ENCODE data around the gene TEDC2. TPM values are rescaled to one million over a fixed set of nuclear protein-coding genes. Genes with fewer than 3 reads are reported as not detected.
A peak's percentile ranks its signal among the peaks of the same experiment; 100 is the strongest.

Gene TEDC2
- total RNA-seq, 1 experiment from 2014 or later, result 30.9 TPM

DNA sequence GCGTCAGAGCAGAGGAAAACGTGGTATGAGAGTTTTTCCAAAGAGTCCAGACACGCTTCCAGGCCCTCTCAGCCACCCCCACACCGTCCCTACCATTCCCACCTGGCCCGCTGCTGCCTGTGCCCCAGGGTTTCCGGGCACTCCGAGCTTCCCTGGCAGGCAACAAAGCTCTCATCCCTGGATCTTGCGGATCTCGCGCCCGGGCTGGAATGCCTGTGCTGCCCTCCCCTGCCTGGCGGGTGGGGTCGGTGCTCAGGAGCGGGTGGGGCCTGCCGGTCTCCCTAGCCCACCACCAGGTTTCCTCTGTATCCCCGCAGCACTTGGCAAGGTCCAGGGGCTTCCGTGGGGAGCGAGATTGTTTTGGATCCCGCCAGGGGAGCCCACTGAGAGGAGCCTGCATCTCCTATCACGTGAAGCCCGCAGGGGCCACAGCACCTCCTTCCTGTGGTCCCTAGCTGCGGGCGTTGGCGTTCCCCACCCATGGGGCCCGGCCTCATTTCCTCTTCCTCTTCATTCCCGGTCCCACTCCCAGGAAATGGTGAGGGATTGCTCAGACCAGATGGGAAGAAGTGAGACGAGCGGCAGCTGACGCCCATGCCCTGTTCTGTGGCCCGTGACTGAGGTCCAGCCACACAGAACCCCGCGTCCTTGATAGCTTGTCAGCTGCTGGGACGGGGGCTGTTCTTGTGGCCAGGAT, 26.1 kb downstream of the TEDC2 start:
- no peaks in the 10 kb centered on the region for H3K9me3 ChIP-seq (replicated peaks)
- no peak overlapping the region; the same call in 1 of the 2 replicates for H3K27ac ChIP-seq
- peaks cover 45% of the 10 kb centered on the region for H3K4me1 ChIP-seq
- H3K27me3 ChIP-seq, result no peaks in the 10 kb centered on the region
- no peaks in the 10 kb centered on the region for H3K36me3 ChIP-seq
- H3K4me3 ChIP-seq, result no peak overlapping the region
- DNase-seq, result no peak

DNA sequence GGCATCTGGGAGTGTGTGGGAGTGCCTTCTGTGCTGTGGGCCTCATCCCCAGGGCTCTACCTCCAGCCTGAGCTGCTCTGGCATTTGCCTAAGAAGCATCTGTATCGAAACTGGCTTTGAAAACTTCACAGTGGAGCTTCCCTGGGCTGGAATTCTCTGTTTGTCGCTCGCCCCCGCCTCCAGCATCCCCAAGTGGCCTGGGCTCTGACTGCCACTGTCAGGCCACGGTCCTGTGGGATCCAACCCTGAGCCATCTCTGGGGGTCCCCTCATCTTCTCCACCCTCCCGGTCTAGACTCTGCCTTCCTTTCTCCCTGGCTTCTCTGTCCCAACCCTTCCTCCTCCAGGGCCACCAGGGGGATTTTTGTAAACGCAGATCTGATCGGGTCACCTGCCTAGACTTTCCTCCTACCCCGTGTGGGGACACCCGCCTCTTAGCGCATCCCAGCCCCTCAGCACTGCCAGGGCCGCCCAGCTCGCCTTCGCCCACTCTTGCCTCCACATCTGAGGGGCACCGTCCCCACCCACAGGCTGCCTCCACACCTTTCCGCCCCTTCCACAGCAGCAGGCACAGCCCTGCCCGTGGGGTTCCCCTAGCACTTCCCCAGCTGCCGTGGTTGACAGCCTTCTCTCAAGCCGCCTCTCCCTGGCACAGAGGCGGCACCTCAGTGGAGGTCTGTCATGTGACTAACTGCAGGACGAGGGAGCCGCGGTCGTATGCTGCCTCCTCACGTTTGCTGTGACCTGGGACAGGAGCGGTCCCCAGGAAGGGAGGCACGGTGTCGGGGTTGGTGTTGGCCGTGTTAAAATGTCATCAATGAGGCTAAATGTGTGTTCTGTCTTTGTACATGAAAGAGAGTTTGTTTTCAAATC, 27.0 kb downstream of the TEDC2 start:
- Histone ChIP-seq H3K27ac (peak overlapping the region; percentile 72), H3K9me3 (replicated peaks) (no peaks in the 10 kb centered on the region), H3K36me3 (no peaks in the 10 kb centered on the region), H3K27me3 (no peaks in the 10 kb centered on the region), H3K4me3 (peak overlapping the region; percentile 45), H3K4me1 (peaks cover 42% of the 10 kb centered on the region)
- DNase-seq, result peak; percentile 53 to 61

GRCh38 chr16:2487517-2487842, 27.6 kb downstream of the TEDC2 start:
- Histone ChIP-seq H3K4me1 (peaks cover 36% of the 10 kb centered on the region), H3K36me3 (no peaks in the 10 kb centered on the region)
- DNase-seq, result no peak

DNA sequence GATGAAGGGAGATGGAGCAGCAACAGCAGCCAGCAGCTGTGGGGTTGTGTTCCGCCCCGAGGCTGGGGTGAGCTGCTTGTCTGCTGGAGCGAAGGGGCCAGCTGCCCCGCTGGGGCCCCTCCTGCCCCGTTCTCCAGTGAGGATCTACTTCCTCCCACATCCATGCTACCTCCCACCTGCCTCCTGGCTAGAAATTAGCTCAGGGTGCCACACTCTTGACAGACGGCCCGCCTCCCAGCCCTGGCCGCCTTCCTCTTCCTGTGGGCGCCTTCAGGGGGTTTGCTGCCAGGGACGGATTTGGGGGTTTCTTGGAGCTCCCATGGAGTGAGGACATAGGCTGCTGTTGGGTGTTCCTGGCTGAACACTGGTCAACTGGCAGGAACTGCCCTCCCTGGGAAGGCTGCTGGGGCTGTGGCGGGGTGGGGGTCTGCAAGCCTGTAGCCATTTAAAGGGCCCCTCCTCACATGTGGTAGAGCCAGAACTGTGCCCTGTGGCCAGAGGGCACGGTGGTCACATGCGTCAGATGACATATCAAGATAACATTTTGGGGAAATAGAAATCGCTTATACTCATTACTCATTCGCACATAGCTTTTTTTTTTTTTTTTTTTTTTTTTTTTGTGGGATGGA, 28.1 kb downstream of the TEDC2 start:
- peaks cover 33% of the 10 kb centered on the region for H3K4me1 ChIP-seq
- H3K36me3 ChIP-seq, result no peaks in the 10 kb centered on the region
- DNase-seq, result peak; percentile 92 to 94
- no peaks in the 10 kb centered on the region for H3K9me3 ChIP-seq (replicated peaks)
- peak overlapping the region; percentile 45 for H3K4me3 ChIP-seq
- H3K27ac ChIP-seq, result peak overlapping the region; percentile 72
- H3K27me3 ChIP-seq, result no peaks in the 10 kb centered on the region

More at GRCh38 chr16:2487517-2487842, 27.6 kb downstream of the TEDC2 start:
- Histone ChIP-seq H3K4me3 (peak overlapping the region; percentile 45), H3K27me3 (no peaks in the 10 kb centered on the region), H3K9me3 (replicated peaks) (no peaks in the 10 kb centered on the region), H3K27ac (peak overlapping the region; percentile 72)

DNA sequence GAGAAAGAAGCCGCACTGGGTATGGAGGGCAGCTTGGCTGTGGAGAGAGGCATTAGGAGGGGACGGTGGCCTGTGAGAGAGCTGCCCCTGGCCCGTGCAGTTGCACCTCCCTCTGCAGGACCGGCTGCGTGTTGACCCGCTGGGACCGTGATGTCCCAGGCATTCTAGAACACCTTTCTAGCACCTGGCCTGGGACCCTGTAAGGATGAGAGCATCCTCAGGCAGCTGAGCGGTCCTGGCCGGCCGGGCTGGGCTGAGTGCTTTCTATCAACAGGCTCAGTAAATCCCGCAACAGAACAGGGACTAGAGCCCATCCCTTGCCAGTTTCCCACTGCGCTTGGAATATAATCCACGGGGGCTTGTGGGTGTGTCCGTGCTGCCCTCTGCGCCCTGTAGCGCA, 29.7 kb downstream of the TEDC2 start:
- no peaks in the 10 kb centered on the region for H3K27me3 ChIP-seq
- no peaks in the 10 kb centered on the region for H3K9me3 ChIP-seq (replicated peaks)
- no peak for DNase-seq
- H3K4me3 ChIP-seq, result no peak overlapping the region
- no peak overlapping the region for H3K27ac ChIP-seq
- peaks cover 28% of the 10 kb centered on the region for H3K4me1 ChIP-seq
- H3K36me3 ChIP-seq, result no peaks in the 10 kb centered on the region

DNA sequence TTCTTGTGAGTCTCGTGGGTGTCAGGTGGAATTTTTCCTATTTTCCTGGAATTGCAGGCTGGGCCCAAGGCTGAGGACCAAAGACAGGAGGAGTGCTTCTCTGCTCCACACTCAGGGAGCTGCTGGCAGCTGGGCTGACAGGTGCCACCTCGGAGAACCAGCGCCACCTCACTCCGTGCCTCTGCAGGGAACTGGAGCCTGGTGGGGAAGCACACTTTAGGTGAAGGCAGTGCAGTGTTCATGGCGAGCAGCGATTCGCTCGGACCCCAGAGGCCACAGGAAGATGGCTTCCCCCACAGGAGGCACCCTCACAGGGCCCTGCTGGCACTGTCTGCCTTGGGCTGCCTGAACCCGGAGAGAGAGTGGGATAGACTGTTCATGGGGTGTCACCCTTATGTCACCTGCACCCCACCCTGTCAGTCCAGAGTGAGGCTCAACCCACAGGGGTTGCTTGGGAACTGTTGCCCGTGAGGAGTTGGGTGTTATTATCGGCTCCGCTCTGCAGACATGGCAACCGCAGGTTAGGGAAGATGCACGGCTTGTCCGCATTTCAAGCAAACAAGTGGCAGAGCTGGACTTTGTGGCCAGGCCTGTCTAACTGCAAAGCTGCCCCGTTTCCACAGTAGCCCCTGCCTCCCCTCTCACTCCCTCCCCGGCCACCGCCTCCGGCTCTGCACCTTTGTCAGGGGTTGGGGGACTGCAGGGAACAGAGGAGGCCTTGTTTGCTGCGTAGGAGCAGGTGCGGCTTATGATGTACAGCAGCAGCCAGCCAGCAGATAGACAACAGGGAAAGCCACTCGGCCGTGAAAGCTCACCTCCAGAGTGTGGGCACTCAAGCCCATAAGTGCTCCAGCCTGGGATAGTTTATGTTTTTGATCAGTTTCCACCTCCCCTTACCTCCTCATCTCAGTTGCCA, 30.5 kb downstream of the TEDC2 start:
- Histone ChIP-seq H3K4me1 (peaks cover 28% of the 10 kb centered on the region), H3K9me3 (replicated peaks) (no peaks in the 10 kb centered on the region), H3K27me3 (no peaks in the 10 kb centered on the region), H3K27ac (peak overlapping the region; percentile 46), H3K36me3 (no peaks in the 10 kb centered on the region), H3K4me3 (no peak overlapping the region)
- DNase-seq, result peak; percentile 77 to 86

- Histone ChIP-seq H3K4me1 (peaks cover 25% of the 10 kb centered on the region), H3K27ac (no peak overlapping the region), H3K36me3 (no peaks in the 10 kb centered on the region), H3K4me3 (no peak overlapping the region), H3K27me3 (no peaks in the 10 kb centered on the region), H3K9me3 (replicated peaks) (no peaks in the 10 kb centered on the region)
- DNase-seq, result no peak
Observed at GRCh38 chr16:2492292-2492691, 32.4 kb downstream of the TEDC2 start.

DNA sequence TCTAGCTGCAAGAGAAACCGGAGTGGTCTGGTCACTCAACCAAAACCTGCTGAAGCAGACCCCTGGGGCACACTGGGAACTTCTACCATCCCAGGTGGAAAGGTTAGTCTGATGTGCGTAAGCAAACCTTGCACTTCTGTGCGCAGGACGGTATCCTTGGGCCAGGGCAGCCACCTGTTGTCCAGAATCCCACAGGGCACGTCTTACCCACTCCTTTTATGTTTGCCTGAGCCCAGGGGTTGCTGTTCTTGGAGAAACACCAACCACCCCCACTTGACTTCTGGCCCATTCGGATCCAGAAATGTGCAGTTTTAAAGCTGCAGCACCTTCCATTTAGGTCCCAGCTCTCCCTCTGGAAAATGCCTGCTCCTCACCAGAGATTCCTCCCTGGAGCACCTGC, 33.7 kb downstream of the TEDC2 start:
- no peak overlapping the region for H3K27ac ChIP-seq
- no peaks in the 10 kb centered on the region for H3K27me3 ChIP-seq
- DNase-seq, result no peak
- no peaks in the 10 kb centered on the region for H3K9me3 ChIP-seq (replicated peaks)
- H3K36me3 ChIP-seq, result no peaks in the 10 kb centered on the region
- no peak overlapping the region for H3K4me3 ChIP-seq
- H3K4me1 ChIP-seq, result peaks cover 31% of the 10 kb centered on the region

DNA sequence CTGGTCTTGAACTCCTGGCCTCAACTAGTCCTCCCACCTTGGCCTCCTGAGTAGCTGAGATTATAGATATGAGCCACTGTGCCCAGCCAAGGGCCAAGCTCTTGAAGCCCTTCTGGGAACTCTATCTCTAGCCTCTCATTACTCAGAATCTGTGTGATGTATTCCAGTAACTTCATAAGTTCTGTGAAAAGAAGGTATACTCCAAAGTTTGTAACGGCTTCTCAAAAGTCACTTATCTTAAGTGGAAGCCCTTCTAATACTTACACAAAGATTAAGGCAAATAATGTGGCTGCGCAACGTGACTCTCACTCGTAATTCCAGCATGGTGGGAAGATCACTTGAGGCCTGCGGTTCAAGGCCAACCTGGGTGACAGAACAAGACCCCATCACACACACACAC, 34.7 kb downstream of the TEDC2 start:
- Histone ChIP-seq H3K4me3 (no peak overlapping the region), H3K27me3 (no peaks in the 10 kb centered on the region), H3K36me3 (no peaks in the 10 kb centered on the region), H3K4me1 (peaks cover 31% of the 10 kb centered on the region), H3K27ac (no peak overlapping the region), H3K9me3 (replicated peaks) (no peaks in the 10 kb centered on the region)
- DNase-seq, result no peak

- no peaks in the 10 kb centered on the region for H3K27me3 ChIP-seq
- DNase-seq, result no peak
- no peaks in the 10 kb centered on the region for H3K9me3 ChIP-seq (replicated peaks)
- peaks cover 27% of the 10 kb centered on the region for H3K4me1 ChIP-seq
- H3K27ac ChIP-seq, result no peak overlapping the region
- H3K36me3 ChIP-seq, result no peaks in the 10 kb centered on the region
- H3K4me3 ChIP-seq, result no peak overlapping the region
Observed at GRCh38 chr16:2495041-2495440, 35.1 kb downstream of the TEDC2 start.

- Histone ChIP-seq H3K4me3 (no peak overlapping the region), H3K4me1 (peaks cover 16% of the 10 kb centered on the region), H3K27me3 (no peaks in the 10 kb centered on the region), H3K27ac (peak overlapping the region; percentile 42), H3K9me3 (replicated peaks) (no peaks in the 10 kb centered on the region), H3K36me3 (no peaks in the 10 kb centered on the region)
- DNase-seq, result no peak
Observed at GRCh38 chr16:2496223-2497115, 36.6 kb downstream of the TEDC2 start.

DNA sequence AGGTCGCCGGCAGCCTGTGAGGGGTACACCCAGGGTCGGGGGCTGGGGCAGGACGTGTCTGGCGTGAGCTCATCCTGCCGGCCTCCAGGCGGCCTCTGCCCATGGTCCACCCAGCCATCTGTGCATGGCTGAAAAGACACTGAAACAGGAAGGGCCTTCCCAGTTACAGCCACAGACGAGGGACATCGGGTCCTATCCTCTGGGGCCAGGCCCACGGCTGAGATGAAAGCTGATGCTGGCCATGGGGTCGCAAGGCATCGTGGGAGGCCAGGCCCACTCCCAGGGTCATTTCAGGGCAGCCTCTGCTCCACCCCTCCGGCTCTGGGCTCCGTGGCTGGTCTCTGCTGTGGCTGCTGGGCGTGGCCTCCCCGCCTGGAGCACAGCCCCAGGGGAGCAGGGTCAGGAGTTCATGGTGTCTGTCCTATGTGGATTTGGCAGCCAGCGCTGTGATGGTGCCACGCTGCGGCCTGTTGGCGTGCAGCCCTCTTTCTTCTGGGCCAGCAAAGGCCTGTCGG, 37.3 kb downstream of the TEDC2 start:
- DNase-seq, result peak; percentile 83 to 85
- H3K36me3 ChIP-seq, result no peaks in the 10 kb centered on the region
- peaks cover 23% of the 10 kb centered on the region for H3K4me1 ChIP-seq
- H3K27ac ChIP-seq, result peak overlapping the region; percentile 42
- no peak overlapping the region for H3K4me3 ChIP-seq
- no peaks in the 10 kb centered on the region for H3K9me3 ChIP-seq (replicated peaks)
- no peaks in the 10 kb centered on the region for H3K27me3 ChIP-seq

- peaks cover 28% of the 10 kb centered on the region for H3K4me1 ChIP-seq
- no peak overlapping the region for H3K4me3 ChIP-seq
- H3K27me3 ChIP-seq, result no peaks in the 10 kb centered on the region
- no peaks in the 10 kb centered on the region for H3K9me3 ChIP-seq (replicated peaks)
- H3K36me3 ChIP-seq, result no peaks in the 10 kb centered on the region
- H3K27ac ChIP-seq, result peak overlapping the region; percentile 42
- DNase-seq, result no peak
Observed at GRCh38 chr16:2497695-2498484, 38.0 kb downstream of the TEDC2 start.

Data from SJCRH30 (cell line).